Keratinocyte (primary cell): ENCODE data around the gene KCNE4. TPM values are rescaled to one million over a fixed set of nuclear protein-coding genes. Genes with fewer than 3 reads are reported as not detected.

ENCODE experiments used
- DNase-seq: peaks from one replicate; pipeline ENCODE4 v3.0.0-alpha.2; 2011; ENCODE audit warnings: low read depth, missing footprints, low spot score
- FAIRE-seq: peaks from 2 replicates; lab custom pipeline; 2011; peaks lifted over from hg19 to GRCh38; lab: Jason Lieb, UNC
- H2AFZ ChIP-seq: 2 replicates; pipeline ENCODE4 v1.6.0; 2012; ENCODE audit warnings: low read length, control low read depth, inconsistent platforms; ENCODE audit not compliant: control insufficient read depth
- H3K27ac ChIP-seq: 2 replicates; pipeline ENCODE4 v1.5.1; 2011; ENCODE audit warnings: low read length; ENCODE audit not compliant: control insufficient read depth, insufficient read depth
- H3K27me3 ChIP-seq: 3 replicates; pipeline ENCODE4 v1.6.0; 2011; ENCODE audit warnings: low read length; ENCODE audit not compliant: control insufficient read depth, insufficient read depth; ENCODE audit errors: extremely low read depth
- H3K36me3 ChIP-seq, 2 experiments: 2 replicates in 1 of 2; 3 replicates in 1 of 2; pipeline ENCODE4 v1.5.1; 2011; ENCODE audit warnings: low read length in 2 of 2, mild to moderate bottlenecking in 1 of 2; ENCODE audit not compliant: control insufficient read depth in 2 of 2, insufficient read depth in 2 of 2; ENCODE audit errors: extremely low read depth in 1 of 2
- H3K4me1 ChIP-seq: 3 replicates; pipeline ENCODE4 v1.5.1; 2011; ENCODE audit warnings: low read length; ENCODE audit not compliant: control insufficient read depth, insufficient read depth; ENCODE audit errors: extremely low read depth
- H3K4me2 ChIP-seq: 3 replicates; pipeline ENCODE4 v1.6.0; 2011; ENCODE audit warnings: low read depth, low read length; ENCODE audit not compliant: control insufficient read depth, insufficient read depth; ENCODE audit errors: extremely low read depth
- H3K4me3 ChIP-seq, 3 experiments: fragments of 200-600 bp in 1 of 3; sonication (generic) in 1 of 3; 2 replicates in 2 of 3; 3 replicates in 1 of 3; pipeline ENCODE4 v1.5.1; 2011 to 2016; ENCODE audit warnings: low read length in 3 of 3, mild to moderate bottlenecking in 3 of 3, control low read depth in 2 of 3, inconsistent platforms in 1 of 3, low read depth in 1 of 3, mixed read lengths in 1 of 3, mixed run types in 1 of 3, moderate library complexity in 1 of 3; ENCODE audit not compliant: control insufficient read depth in 2 of 3, insufficient read depth in 2 of 3; ENCODE audit errors: extremely low read depth in 1 of 3
- H3K79me2 ChIP-seq: 2 replicates; pipeline ENCODE4 v1.6.0; 2012; ENCODE audit warnings: low read length; ENCODE audit not compliant: control insufficient read depth, insufficient read depth
- H3K9ac ChIP-seq: 3 replicates; pipeline ENCODE4 v1.6.0; 2011; ENCODE audit warnings: low read length; ENCODE audit not compliant: control insufficient read depth, insufficient read depth; ENCODE audit errors: extremely low read depth
- H3K9me1 ChIP-seq: 3 replicates; pipeline ENCODE4 v1.6.0; 2011; ENCODE audit warnings: low read length; ENCODE audit not compliant: control insufficient read depth, insufficient read depth; ENCODE audit errors: extremely low read depth
- H3K9me3 ChIP-seq: 2 replicates; pipeline ENCODE4 v1.5.1; 2012; ENCODE audit warnings: low read depth, low read length; ENCODE audit not compliant: control insufficient read depth
- H4K20me1 ChIP-seq: 3 replicates; pipeline ENCODE4 v1.6.0; 2011; ENCODE audit warnings: low read length; ENCODE audit not compliant: control insufficient read depth, insufficient read depth; ENCODE audit errors: extremely low read depth
- EZH2 ChIP-seq: IDR thresholded peaks from one replicate; pipeline ENCODE4 v1.6.1; 2012; ENCODE audit warnings: inconsistent platforms, mild to moderate bottlenecking, low read length, moderate library complexity
- dilution Hi-C: fragments of 300-500 bp; cut with MboI; formaldehyde crosslinking; loops from one replicate; pipeline ENCODE4 v1.7.0; 2020; ENCODE audit warnings: low sequenced_read_pairs; ENCODE audit not compliant: extremely low pct_ligation_motif_present
- polyA plus RNA-seq, 5 experiments: library from polyadenylated mRNA; depleted of rRNA in 3 of 5; stranded (reverse) in 3 of 5; stranded (forward) in 1 of 5; unstranded in 1 of 5; fragments of >200 nt; gene quantifications; 1 replicate in 1 of 5; 2 replicates in 3 of 5; 3 replicates in 1 of 5; pipeline versions ENCODE4 v1.2.1 to v1.2.3, GENCODE V29; 2011 to 2012; ENCODE audit warnings: missing spikeins in 2 of 5, low read depth in 1 of 5, low replicate concordance in 1 of 5
- TF ChIP-seq, protein P1 (sequence below), 3 experiments: IDR thresholded peaks in 1 of 3; conservative IDR thresholded peaks in 1 of 3; optimal IDR thresholded peaks in 1 of 3; 2 replicates in 2 of 3; 3 replicates in 1 of 3; pipeline versions ENCODE3 to v1.5.1; 2011; ENCODE audit warnings: low read length in 3 of 3, mild to moderate bottlenecking in 3 of 3, moderate library complexity in 2 of 3, control low read depth in 1 of 3, inconsistent platforms in 1 of 3; ENCODE audit not compliant: insufficient read depth in 2 of 3; ENCODE audit errors: extremely low read depth in 1 of 3

The KCNE4 gene
- polyA plus RNA-seq, 1 donor (not counting 4 experiments of a cell fraction or from before 2014, with no cell fraction given) = 0.13 TPM

DNA sequence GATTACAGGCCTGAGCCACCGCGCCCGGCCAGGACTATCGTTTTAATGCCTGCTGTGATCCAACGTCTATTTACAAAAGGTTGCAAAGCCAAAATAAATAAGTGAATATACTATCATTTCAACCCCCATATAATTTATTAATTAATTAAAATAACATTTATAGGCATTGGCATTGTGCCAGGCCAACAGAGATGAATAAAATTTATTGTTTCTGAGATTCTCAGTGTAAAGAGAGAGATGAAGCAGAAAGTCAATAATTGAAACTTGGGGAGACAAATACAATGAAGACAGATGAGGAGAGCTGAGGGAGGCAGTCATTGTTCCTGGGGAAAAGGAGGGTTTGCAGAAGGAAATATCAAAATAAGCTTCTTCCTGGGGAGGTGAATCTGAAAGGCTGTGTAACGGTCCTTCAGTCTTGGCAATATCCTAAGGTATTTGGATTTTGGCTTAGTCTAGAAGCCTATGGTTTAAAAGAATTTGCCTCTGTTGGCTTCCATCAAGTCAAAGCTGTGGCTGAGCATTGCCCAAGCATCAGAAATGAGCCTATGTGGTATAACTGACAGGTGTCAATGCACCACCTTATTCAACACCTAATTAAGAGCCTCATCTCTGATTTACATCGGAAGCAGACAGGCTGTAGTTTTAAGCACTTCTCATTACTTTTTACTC, 31.5 kb downstream of the KCNE4 start:
- Histone ChIP-seq H3K4me1 (no peaks in the 10 kb centered on the region), H3K4me2 (no peak overlapping the region), H3K9me1 (no peaks in the 10 kb centered on the region), H3K79me2 (no peaks in the 10 kb centered on the region), H3K27ac (no peak overlapping the region), H3K9ac (no peak overlapping the region), H3K4me3 (no peak overlapping the region), H3K36me3 (no peaks in the 10 kb centered on the region), H2AFZ (no peak overlapping the region), H4K20me1 (no peaks in the 10 kb centered on the region), H3K9me3 (no peaks in the 10 kb centered on the region), H3K27me3 (no peaks in the 10 kb centered on the region)
- DNase-seq (no peak), FAIRE-seq (no peak)
- TF ChIP-seq, protein P1, sequence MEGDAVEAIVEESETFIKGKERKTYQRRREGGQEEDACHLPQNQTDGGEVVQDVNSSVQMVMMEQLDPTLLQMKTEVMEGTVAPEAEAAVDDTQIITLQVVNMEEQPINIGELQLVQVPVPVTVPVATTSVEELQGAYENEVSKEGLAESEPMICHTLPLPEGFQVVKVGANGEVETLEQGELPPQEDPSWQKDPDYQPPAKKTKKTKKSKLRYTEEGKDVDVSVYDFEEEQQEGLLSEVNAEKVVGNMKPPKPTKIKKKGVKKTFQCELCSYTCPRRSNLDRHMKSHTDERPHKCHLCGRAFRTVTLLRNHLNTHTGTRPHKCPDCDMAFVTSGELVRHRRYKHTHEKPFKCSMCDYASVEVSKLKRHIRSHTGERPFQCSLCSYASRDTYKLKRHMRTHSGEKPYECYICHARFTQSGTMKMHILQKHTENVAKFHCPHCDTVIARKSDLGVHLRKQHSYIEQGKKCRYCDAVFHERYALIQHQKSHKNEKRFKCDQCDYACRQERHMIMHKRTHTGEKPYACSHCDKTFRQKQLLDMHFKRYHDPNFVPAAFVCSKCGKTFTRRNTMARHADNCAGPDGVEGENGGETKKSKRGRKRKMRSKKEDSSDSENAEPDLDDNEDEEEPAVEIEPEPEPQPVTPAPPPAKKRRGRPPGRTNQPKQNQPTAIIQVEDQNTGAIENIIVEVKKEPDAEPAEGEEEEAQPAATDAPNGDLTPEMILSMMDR (optimal IDR thresholded peaks at IDR 0.05 in 1 of 3, IDR thresholded peaks at IDR 0.05 in 1 of 3, conservative IDR thresholded peaks at IDR 0.05 in 1 of 3; ENCODE audit: extremely low read depth in 1 of 3, insufficient read depth in 2 of 3, low read length in 3 of 3) = no peak
- TF ChIP-seq EZH2 = no peak
- dilution Hi-C loops = no loop called here

DNA sequence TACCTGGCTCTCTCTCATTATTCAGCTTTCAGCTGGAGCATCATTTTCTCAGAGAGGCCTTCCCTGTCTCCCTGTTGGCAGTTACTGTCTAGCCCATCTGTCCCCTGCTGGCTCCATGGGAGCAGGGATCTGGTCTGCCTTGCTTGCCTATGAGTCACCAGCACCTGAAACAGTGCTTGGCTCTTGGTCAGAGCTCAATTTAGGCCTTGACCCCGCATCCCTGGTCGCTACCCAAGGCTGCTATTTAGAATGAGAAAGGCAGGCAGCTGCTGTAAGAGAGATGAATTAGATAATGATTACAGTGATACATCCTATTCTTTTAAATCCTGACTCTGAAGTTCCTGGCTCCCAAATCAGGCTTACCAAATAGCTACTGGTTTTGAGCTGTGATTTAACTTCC, 32.9 kb downstream of the KCNE4 start:
- H3K4me2 ChIP-seq = no peak overlapping the region
- TF ChIP-seq EZH2 = no peak
- TF ChIP-seq, protein P1 (optimal IDR thresholded peaks at IDR 0.05 in 1 of 3, IDR thresholded peaks at IDR 0.05 in 1 of 3, conservative IDR thresholded peaks at IDR 0.05 in 1 of 3; ENCODE audit: extremely low read depth in 1 of 3, insufficient read depth in 2 of 3, low read length in 3 of 3) = peak in 1 of 3 experiments; percentile 1
- H3K9me3 ChIP-seq = no peaks in the 10 kb centered on the region
- FAIRE-seq (no peak), DNase-seq (no peak)
- H3K27ac ChIP-seq = no peak overlapping the region
- no peak overlapping the region for H3K9ac ChIP-seq
- H4K20me1 ChIP-seq = no peaks in the 10 kb centered on the region
- H3K79me2 ChIP-seq = no peaks in the 10 kb centered on the region
- H3K4me3 ChIP-seq = no peak overlapping the region
- no peaks in the 10 kb centered on the region for H3K9me1 ChIP-seq
- H3K36me3 ChIP-seq = no peaks in the 10 kb centered on the region
- no peaks in the 10 kb centered on the region for H3K27me3 ChIP-seq
- dilution Hi-C loops = no loop called here
- H3K4me1 ChIP-seq = peaks cover 5% of the 10 kb centered on the region
- H2AFZ ChIP-seq = no peak overlapping the region
